Islet precursor cell (in vitro differentiated cells): ENCODE data around the gene POLR3K.
A peak's percentile ranks its signal among the peaks of the same experiment; 100 is the strongest.

Source experiments
- DNase-seq: peaks from one replicate; pipeline ENCODE4 v3.0.0-alpha.2; 2018

POLR3K gene

GRCh38 chr16:53346-54236 lies at the start of gene POLR3K, which contains the start of gene SNRNP25:
Gene POLR3K, minus strand, starts transcription at chr16:53608. Its CDS starts 22 bp downstream, at chr16:53586.
Gene SNRNP25, plus strand, starts transcription at chr16:53828. Its CDS starts 189 bp downstream, at chr16:54017.
- DNase-seq, result peak; percentile 100

- no peak for DNase-seq
Measured at GRCh38 chr16:102060-102855, 48.9 kb upstream of the POLR3K start.

- DNase-seq, result peak; percentile 48
Measured at GRCh38 chr16:101586-101985, 48.2 kb upstream of the POLR3K start.

- DNase-seq, result peak; percentile 29
Measured at GRCh38 chr16:100989-101388, 47.6 kb upstream of the POLR3K start.

- DNase-seq, result peak; percentile 80
Measured at GRCh38 chr16:97822-98221, 44.4 kb upstream of the POLR3K start.

GRCh38 chr16:96935-97381 lies 43.5 kb upstream of the POLR3K start:
- peak; percentile 93 for DNase-seq

GRCh38 chr16:94918-95265 lies 41.5 kb upstream of the POLR3K start:
- no peak for DNase-seq

- DNase-seq, result peak; percentile 42
Measured at GRCh38 chr16:92431-93339, 39.3 kb upstream of the POLR3K start.

GRCh38 chr16:91484-91883 lies 38.1 kb upstream of the POLR3K start:
- DNase-seq, result no peak

GRCh38 chr16:89391-90302 lies 36.2 kb upstream of the POLR3K start:
- no peak for DNase-seq

- DNase-seq, result no peak
Measured at GRCh38 chr16:88613-89012, 35.2 kb upstream of the POLR3K start.

GRCh38 chr16:86483-86952 lies 33.1 kb upstream of the POLR3K start:
- DNase-seq, result no peak

GRCh38 chr16:85865-86264 lies 32.5 kb upstream of the POLR3K start:
- no peak for DNase-seq

GRCh38 chr16:85407-85782 lies 32.0 kb upstream of the POLR3K start:
- no peak for DNase-seq

- no peak for DNase-seq
Measured at GRCh38 chr16:84718-85406, 31.5 kb upstream of the POLR3K start.

- DNase-seq, result no peak
Measured at GRCh38 chr16:83781-84615, 30.6 kb upstream of the POLR3K start.

GRCh38 chr16:83060-83603 lies 29.7 kb upstream of the POLR3K start:
- no peak for DNase-seq

- no peak for DNase-seq
Measured at GRCh38 chr16:79151-80054, 26.0 kb upstream of the POLR3K start.
